ENCODE data around the gene SLC46A2.

The SLC46A2 gene

DNA sequence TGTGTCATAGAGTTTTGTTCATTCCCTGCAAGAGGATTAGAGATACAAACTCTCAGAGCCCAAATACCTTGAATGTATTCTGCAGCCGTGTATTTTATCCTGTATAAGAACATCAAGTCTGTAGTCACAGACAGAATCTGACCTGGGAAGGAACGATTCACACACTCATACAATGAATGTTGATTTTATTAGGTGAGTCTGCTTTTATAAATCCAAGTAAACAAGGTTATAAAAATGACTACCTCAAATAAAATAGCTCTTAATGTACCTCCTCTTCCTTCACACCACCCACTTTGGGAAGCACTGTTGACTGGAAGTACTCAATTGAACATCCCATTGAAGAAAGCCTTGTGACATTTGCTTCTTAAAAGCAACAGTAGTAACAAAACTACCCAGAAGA is 11.9 kb downstream of the SLC46A2 start:
- Mint-ChIP-seq H3K9me3 (no peaks in the 10 kb centered on the region), H3K27ac (peak overlapping the region in 1 of 2 donors; percentile 65), H3K36me3 (ENCODE audit: insufficient read depth) (no peaks in the 10 kb centered on the region), H3K4me3 (no peak overlapping the region), H3K27me3 (no peaks in the 10 kb centered on the region), H3K4me1 (ENCODE audit: low read depth in 2 of 2) (no peaks in the 10 kb centered on the region)
- no peak for DNase-seq
- no peak for ATAC-seq (replicated peaks)

DNA sequence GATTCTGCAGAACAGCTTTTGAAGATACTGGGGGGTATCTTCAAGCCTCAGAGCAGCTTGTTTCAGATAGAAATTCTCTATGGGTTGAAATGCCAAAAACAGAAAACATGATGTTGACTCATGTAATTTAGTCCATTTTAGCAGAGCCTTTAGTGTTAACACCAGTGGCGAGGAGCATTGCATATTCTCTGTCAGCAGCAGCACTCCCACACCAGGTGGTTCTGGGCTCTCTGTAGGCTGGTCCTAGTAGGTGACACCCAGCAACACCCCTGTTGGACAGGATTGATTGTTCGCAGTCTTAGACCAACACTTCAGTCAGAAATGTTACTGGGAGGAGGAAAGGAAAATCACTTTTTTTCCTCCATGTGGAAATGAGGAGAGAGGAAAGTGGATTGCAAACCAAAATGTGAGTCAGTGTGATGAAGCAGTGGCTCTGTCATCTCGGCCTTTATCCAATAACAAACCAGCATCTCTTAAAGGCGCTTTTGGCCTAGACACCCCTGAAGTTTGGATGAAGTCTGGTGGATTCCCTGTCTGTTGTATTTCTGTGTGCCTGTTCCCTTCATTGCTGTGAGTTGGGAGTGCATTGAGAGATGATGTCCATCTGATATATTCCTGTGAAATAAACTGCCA is 16.8 kb downstream of the SLC46A2 start:
- Mint-ChIP-seq H3K4me1 (ENCODE audit: low read depth in 2 of 2) (no peaks in the 10 kb centered on the region), H3K9me3 (no peaks in the 10 kb centered on the region), H3K36me3 (ENCODE audit: insufficient read depth) (peaks cover 14% of the 10 kb centered on the region), H3K4me3 (no peak overlapping the region), H3K27me3 (no peaks in the 10 kb centered on the region), H3K27ac (no peak overlapping the region)
- DNase-seq (no peak), ATAC-seq (replicated peaks) (no peak)

DNA sequence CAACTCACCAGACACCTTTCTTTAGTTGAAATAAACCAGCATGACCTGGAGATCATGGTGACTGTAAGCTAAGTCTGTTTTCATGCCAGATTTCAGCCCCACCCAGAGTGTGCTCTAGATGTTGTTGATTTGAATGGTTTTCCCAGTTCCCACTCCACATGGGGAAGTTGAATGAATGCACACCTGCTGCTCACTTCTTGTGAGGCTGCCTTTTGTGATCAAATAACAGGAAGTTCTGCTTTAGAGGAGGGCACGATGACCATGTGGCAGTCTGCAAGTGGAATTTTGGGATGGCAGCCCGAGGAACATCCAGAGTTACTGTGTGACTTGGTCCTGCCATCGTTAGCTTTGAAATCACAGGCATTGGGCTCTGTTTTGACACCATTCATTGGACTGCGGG is 18.7 kb downstream of the SLC46A2 start:
- peaks cover 15% of the 10 kb centered on the region for H3K36me3 Mint-ChIP-seq (ENCODE audit: insufficient read depth)
- no peak overlapping the region for H3K27ac Mint-ChIP-seq
- no peaks in the 10 kb centered on the region for H3K27me3 Mint-ChIP-seq

DNA sequence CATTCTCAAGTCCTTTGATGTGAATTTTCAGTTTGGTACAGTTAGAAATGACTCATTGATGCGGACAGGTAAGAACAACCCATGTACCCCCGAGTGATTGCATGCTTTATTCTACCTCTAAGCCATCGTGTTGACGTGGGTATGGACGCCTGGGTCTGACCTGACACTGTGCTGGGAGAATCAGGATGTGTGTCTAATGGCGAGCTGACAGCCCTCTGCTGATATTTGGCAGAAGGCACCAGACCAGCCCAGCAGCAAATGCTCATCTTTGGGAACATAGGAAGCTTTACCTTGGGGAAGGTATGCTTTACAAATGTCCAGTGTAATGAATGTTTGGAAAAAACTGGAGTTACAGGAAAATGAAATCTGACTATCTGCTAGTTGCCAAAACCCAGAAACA is 20.1 kb downstream of the SLC46A2 start:
- no peak for ATAC-seq (replicated peaks)
- H3K27me3 Mint-ChIP-seq = no peaks in the 10 kb centered on the region
- no peaks in the 10 kb centered on the region for H3K4me1 Mint-ChIP-seq (ENCODE audit: low read depth in 2 of 2)
- H3K9me3 Mint-ChIP-seq = no peaks in the 10 kb centered on the region
- DNase-seq = no peak
- no peak overlapping the region for H3K27ac Mint-ChIP-seq
- peaks cover 19% of the 10 kb centered on the region for H3K36me3 Mint-ChIP-seq (ENCODE audit: insufficient read depth)
- H3K4me3 Mint-ChIP-seq = no peak overlapping the region

More for the DNA sequence above, 18.7 kb downstream of the SLC46A2 start:
- H3K4me1 Mint-ChIP-seq (ENCODE audit: low read depth in 2 of 2) = no peaks in the 10 kb centered on the region
- H3K4me3 Mint-ChIP-seq = no peak overlapping the region
- no peaks in the 10 kb centered on the region for H3K9me3 Mint-ChIP-seq
- ATAC-seq (replicated peaks) = no peak
- no peak for DNase-seq

GRCh38 chr9:112869917-112870316 is 20.8 kb downstream of the SLC46A2 start:
- Mint-ChIP-seq H3K4me3 (no peak overlapping the region), H3K4me1 (ENCODE audit: low read depth in 2 of 2) (no peaks in the 10 kb centered on the region), H3K27ac (no peak overlapping the region), H3K36me3 (ENCODE audit: insufficient read depth) (peaks cover 19% of the 10 kb centered on the region), H3K27me3 (no peaks in the 10 kb centered on the region), H3K9me3 (no peaks in the 10 kb centered on the region)
- no peak for ATAC-seq (replicated peaks)
- no peak for DNase-seq

GRCh38 chr9:112869041-112869529 is 21.6 kb downstream of the SLC46A2 start:
- Mint-ChIP-seq H3K27me3 (no peaks in the 10 kb centered on the region), H3K27ac (no peak overlapping the region), H3K9me3 (no peaks in the 10 kb centered on the region), H3K36me3 (ENCODE audit: insufficient read depth) (peaks cover 19% of the 10 kb centered on the region), H3K4me1 (ENCODE audit: low read depth in 2 of 2) (peaks cover 0 to under 1% of the 10 kb centered on the region in 2 donors), H3K4me3 (no peak overlapping the region)
- ATAC-seq (replicated peaks) (no peak), DNase-seq (no peak)

- DNase-seq (no peak), ATAC-seq (replicated peaks) (no peak)
- no peak overlapping the region for H3K27ac Mint-ChIP-seq
- peaks cover 4 to 6% of the 10 kb centered on the region in 2 donors for H3K4me1 Mint-ChIP-seq (ENCODE audit: low read depth in 2 of 2)
- peaks cover 19% of the 10 kb centered on the region for H3K36me3 Mint-ChIP-seq (ENCODE audit: insufficient read depth)
- H3K27me3 Mint-ChIP-seq = no peaks in the 10 kb centered on the region
- no peak overlapping the region for H3K4me3 Mint-ChIP-seq
- H3K9me3 Mint-ChIP-seq = no peaks in the 10 kb centered on the region
Observed at GRCh38 chr9:112868461-112868860, 22.2 kb downstream of the SLC46A2 start.

DNA sequence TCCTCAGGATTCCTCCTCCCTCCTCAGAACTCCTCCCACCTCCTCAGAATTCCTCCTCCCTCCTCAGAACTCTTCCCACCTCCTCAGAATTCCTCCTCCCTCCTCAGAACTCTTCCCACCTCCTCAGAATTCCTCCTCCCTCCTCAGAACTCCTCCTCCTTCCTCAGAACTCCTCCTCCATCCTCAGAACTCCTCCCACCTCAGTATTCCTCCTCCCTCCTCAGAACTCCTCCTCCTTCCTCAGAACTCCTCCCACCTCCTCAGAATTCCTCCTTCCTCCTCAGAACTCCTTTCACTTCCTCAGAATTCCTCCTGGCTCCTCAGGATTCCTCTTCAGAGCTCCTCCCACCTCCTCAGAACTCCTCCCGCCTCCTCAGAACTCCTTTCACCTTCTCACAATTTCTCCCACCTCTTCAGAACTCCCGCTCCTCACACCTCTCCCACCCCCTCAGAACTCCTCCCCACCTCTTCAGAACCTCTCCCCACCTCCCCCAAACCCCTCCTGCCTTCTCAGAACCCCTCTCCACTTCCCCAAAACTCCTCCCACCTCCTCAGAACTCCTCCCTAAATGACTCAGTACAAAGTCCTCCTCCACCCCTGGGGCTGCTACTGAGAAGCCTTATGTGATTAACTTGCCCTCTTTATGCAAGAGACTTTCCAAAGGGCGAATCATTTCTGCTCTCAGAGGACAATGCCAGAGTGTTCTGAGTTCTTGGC is 23.2 kb downstream of the SLC46A2 start:
- ATAC-seq (replicated peaks) (no peak), DNase-seq (no peak)
- Mint-ChIP-seq H3K4me3 (no peak overlapping the region), H3K27ac (peak overlapping the region; percentile 71 to 74), H3K4me1 (ENCODE audit: low read depth in 2 of 2) (peaks cover 4 to 8% of the 10 kb centered on the region in 2 donors), H3K27me3 (no peaks in the 10 kb centered on the region), H3K9me3 (no peaks in the 10 kb centered on the region), H3K36me3 (ENCODE audit: insufficient read depth) (peaks cover 19% of the 10 kb centered on the region)

DNA sequence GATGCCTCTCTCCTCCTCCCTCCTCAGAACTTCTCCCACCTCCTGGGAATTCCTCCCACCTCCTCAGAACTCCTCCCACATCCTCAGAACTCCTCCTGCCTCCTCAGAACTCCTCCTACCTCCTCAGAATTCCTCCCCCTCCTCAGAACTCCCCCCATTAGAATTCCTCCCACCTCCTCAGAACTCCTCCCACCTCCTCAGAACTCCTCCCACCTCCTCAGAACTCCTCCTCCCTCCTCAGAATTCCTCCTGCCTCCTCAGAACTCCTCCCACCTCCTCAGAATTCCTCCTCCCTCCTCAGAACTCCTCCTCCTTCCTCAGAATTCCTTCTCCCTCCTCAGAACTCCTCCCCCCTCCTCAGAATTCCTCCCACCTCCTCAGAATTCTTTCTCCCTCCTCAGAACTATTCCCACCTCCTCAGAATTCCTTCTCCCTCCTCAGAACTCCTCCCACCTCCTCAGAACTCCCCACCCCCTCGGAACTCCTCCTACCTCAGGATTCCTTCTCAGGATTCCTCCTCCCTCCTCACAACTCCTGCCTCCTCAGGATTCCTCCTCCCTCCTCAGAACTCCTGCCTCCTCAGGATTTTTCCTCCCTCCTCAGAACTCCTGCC is 23.9 kb downstream of the SLC46A2 start:
- Mint-ChIP-seq H3K27ac (peak overlapping the region; percentile 71 to 74), H3K27me3 (no peaks in the 10 kb centered on the region), H3K4me1 (ENCODE audit: low read depth in 2 of 2) (peaks cover 8 to 10% of the 10 kb centered on the region in 2 donors), H3K36me3 (ENCODE audit: insufficient read depth) (peaks cover 20% of the 10 kb centered on the region), H3K4me3 (no peak overlapping the region), H3K9me3 (no peaks in the 10 kb centered on the region)
- no peak for ATAC-seq (replicated peaks)
- DNase-seq = no peak

GRCh38 chr9:112864982-112865381 is 25.7 kb downstream of the SLC46A2 start:
- DNase-seq (no peak), ATAC-seq (replicated peaks) (no peak)
- H3K27ac Mint-ChIP-seq = no peak overlapping the region
- H3K4me3 Mint-ChIP-seq = no peak overlapping the region
- peaks cover 15% of the 10 kb centered on the region for H3K36me3 Mint-ChIP-seq (ENCODE audit: insufficient read depth)
- H3K4me1 Mint-ChIP-seq (ENCODE audit: low read depth in 2 of 2) = peaks cover 12 to 21% of the 10 kb centered on the region in 2 donors
- H3K27me3 Mint-ChIP-seq = no peaks in the 10 kb centered on the region
- no peaks in the 10 kb centered on the region for H3K9me3 Mint-ChIP-seq

DNA sequence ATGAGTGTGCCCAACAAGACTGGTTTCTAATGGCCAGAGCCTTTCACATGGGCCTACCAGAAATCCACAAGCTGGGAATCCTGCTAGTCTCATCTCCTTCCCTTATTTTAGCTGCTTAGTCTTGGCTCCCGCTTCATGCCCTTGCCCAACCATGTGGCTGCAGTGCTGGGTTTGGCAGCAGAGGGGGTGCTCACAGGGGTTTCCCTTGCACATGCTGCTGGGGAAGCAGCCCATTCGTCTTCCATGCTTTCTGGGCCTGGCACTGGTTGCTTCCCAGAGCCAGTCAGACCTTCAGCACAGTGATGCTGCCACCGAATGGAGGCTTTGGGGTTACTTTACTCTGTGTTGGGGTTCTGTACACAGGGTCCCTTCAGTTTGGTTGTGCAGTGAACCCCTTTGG is 26.3 kb downstream of the SLC46A2 start:
- Mint-ChIP-seq H3K27ac (no peak overlapping the region), H3K4me3 (no peak overlapping the region), H3K27me3 (no peaks in the 10 kb centered on the region), H3K4me1 (ENCODE audit: low read depth in 2 of 2) (peaks cover 12 to 21% of the 10 kb centered on the region in 2 donors), H3K36me3 (ENCODE audit: insufficient read depth) (peaks cover 12% of the 10 kb centered on the region), H3K9me3 (no peaks in the 10 kb centered on the region)
- DNase-seq (no peak), ATAC-seq (replicated peaks) (no peak)

GRCh38 chr9:112863746-112864145 is 26.9 kb downstream of the SLC46A2 start:
- Mint-ChIP-seq H3K9me3 (no peaks in the 10 kb centered on the region), H3K27ac (peak overlapping the region in 1 of 2 donors; percentile 11), H3K27me3 (no peaks in the 10 kb centered on the region), H3K4me3 (no peak overlapping the region), H3K36me3 (ENCODE audit: insufficient read depth) (peaks cover 6% of the 10 kb centered on the region), H3K4me1 (ENCODE audit: low read depth in 2 of 2) (peaks cover 12 to 23% of the 10 kb centered on the region in 2 donors)
- ATAC-seq (replicated peaks) (no peak), DNase-seq (no peak)

- H3K4me1 Mint-ChIP-seq (ENCODE audit: low read depth in 2 of 2) = peaks cover 12 to 26% of the 10 kb centered on the region in 2 donors
- peak overlapping the region in 1 of 2 donors; percentile 11 for H3K27ac Mint-ChIP-seq
- H3K4me3 Mint-ChIP-seq = no peak overlapping the region
- DNase-seq (no peak), ATAC-seq (replicated peaks) (no peak)
- no peaks in the 10 kb centered on the region for H3K27me3 Mint-ChIP-seq
- H3K9me3 Mint-ChIP-seq = no peaks in the 10 kb centered on the region
- H3K36me3 Mint-ChIP-seq (ENCODE audit: insufficient read depth) = peaks cover 6% of the 10 kb centered on the region
Observed at GRCh38 chr9:112863214-112863613, 27.5 kb downstream of the SLC46A2 start.

All from effector memory CD8-positive, alpha-beta T cell (primary cell).